GM19452 (cell line): ENCODE results near the gene FRY.
A peak's percentile ranks its signal among the peaks of the same experiment; 100 is the strongest.

ENCODE experiments used
- ATAC-seq: cut with Tn5 transposase; IDR thresholded peaks from one replicate; pipeline ENCODE4 v1.9.1; 2021; ENCODE audit not compliant: unreplicated experiment

Gene FRY

DNA sequence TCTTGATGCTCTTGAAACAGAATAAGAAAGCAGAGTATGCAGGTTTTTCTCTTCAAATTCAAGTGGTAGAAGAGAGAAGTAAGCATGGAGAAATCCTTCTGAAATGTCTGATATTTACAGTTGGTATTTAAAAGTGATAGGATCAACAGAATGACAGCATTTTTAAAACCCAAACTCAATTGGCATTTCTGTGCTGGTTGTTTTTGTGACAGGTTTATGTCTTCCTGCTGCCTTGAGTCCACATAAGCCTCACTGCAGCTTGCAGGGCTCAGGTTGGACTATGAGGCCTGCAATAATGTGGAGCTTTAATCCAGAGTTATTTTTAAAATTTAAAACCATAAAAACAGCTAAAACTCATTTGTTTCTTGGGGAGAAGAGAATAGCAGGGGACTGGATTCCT is 178.5 kb downstream of the FRY start:
- ATAC-seq = no peak

DNA sequence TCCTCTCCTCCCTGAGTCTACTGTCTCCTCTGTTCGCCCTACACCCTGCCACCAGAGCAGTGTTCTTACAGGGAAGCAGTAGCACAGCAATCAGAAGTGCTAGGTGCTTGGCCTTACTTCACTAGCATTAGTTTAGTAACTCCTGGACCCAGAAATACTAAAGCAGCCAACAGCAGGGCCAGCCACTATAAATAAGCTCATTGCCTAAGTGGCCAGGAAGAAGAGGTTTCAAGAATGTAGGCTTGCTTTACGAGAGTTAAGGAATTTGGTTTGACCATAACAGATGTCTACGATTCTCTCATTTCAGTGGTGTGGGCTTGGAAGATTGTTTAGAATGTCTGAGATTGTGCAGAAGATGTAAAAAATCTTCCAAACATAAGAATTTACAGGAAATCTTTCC is 180.2 kb downstream of the FRY start:
- no peak for ATAC-seq

DNA sequence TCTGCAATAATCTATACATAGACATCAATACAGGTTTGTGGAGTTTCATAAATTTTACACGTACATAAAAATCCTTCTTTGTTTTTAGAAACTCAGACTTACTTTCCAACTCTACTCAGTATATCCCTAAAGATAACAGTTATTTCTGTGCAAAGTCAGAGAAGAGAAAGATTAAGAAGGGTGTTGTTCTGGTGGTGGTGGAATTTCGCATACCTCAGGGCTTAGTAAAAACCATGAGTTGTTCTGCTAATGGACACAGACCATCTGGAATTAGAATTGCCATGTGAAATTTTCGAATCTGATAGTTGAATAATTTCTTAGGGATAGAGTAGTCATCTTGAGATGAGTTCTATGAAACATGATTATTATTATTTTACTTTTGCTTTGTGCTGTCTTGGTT is 180.8 kb downstream of the FRY start:
- no peak for ATAC-seq

DNA sequence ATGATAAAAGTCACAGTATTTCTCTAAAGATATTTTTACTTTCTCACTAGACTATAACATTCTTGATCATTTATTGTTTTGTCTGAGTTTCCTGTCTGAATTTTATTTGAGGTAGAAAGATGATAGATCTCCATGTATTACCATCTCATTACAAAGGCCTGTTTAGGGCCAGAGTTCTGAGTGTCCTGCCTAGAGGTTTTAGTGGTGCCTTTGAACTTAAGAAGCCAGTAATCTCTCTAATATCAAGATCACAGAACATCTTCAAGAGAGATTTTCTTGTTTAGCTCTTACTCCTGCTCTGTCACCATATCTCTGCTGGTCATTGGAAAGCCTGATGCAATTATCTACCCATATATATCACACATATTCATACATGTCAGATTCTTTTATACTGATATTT is 182.1 kb downstream of the FRY start:
- ATAC-seq = no peak

DNA sequence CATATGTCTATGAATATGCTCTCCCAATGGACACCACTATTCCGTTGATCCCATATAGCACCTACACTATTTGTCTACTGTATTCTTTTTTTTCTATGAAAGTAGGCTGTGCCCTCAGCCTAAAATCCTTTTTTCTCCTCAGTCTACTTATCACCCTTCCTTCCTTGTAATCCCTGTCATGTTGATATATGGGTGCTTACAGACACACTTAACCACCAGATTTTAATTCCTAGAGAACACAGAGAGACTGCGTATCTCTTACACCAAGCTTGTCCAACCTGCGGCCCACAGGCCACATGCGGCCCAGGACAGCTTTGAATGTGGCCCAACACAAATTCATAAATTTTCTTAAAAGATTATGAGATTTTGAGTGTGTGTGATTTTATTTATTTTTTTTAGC is 182.5 kb downstream of the FRY start:
- ATAC-seq = no peak

DNA sequence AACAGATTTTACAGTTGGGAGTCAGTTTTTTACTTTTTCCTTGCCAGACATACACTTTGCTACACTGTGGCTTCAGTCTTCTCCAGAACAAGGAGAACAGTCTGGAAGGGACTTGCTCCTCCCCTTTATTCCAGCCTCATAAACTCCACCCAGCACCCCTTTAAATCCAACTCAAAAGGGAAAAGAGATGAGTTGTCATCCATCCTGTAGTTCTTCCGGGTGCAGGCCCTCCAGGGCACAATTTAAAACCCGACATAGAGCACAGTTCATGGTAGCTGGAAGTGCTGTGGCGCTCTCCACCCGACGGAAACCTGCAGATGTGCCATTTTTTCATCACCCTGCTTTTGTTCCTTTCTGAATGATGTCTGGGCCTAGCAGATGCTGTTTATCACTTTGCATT is 184.7 kb downstream of the FRY start:
- ATAC-seq = no peak

DNA sequence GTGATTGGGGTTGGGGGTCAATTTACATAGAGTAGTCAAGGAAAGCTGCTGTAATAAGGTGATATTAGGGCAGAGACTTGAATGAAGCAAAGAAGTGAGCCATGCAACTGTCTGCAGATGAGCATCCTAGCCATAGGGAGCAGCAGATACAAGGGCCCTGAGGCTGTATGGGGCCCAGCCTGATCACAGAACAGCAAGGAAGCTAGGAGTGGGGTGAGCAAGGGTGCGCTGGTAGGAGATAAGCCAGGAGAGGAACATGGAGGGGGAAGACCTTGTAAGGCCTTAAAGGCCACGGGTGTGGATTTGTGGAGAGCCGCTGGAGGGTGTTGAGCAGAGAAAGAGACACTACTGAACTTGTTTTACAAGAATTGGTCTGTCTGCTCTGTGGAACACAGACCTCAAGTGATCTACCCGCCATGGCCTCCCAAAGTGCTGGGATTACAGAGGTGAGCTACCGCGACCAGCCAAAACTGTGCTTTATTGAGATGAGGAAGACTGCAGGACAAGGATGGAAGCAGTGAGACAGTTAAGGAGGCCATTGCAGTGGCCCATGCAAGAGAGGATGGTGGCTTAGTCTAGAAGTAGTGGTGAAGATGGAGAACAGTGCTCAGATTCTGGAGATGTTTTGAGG is 190.6 kb downstream of the FRY start:
- no peak for ATAC-seq

DNA sequence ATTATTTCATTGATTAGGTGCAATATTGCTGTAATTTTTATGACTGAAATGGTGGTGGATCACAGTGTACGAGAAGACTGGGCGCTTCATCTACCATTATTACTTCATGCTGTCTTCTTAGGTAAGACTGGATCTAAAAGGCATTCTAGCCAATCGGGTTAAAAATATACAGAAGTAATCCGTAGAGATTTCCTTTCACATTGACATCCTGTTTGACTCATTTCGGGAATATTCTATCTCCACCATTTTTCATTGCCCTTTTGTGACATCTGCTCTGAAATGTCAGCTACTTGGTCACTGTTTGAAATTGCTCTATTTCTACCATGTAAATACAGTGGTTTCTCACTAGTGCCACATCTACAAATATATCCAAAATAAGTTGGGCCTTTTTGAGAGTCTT is 193.3 kb downstream of the FRY start:
- ATAC-seq = no peak

DNA sequence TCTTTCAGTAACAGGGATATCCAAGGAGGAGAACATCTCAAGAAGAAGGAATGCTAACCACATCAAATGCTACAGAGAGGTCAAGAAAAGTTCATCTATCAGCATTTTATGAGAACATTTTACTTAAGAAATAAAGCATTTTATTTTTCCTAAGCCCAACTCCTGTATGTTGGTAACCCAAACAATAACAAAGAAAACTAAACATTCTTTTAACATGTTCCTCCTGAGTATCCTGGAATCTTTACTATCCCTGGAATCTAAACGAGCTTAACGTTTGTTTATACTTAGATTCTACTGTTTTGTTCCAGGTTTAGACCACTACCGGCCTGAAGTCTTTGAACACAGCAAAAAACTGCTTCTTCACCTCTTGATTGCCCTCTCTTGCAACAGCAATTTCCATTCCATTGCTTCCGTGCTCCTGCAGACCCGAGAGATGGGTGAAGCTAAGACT is 193.9 kb downstream of the FRY start:
- ATAC-seq = no peak

DNA sequence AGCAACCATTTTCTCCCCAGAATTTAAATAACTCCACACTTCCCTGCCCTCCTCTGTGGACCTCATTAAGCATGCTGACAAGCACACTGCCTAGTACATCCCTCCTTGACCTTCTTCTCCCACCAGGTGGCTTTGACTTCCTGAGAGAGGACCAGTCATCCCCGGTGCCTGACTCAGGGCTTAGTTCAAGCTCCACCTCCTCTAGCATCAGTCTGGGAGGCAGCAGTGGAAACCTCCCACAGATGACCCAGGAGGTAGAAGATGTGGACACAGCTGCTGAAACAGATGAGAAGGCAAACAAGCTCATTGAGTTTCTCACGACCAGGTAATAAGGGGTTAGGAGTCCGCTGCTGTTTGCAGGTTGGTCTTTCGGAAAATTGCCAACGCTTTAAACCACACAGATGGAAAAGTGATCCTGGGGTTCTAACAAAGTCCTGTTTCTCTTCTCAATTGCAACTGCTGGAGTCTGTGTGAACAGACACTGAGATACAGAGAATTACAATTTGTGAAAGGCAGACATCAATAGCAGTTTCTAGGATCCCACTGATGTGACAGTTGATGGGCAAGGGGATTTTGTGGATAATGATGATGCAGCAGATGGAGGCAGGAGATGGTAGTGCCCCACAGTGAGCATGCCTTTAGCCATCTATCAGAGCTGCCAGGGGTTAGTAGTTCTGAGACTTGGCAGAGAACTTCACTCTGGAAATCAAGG is 196.9 kb downstream of the FRY start:
- ATAC-seq = no peak

DNA sequence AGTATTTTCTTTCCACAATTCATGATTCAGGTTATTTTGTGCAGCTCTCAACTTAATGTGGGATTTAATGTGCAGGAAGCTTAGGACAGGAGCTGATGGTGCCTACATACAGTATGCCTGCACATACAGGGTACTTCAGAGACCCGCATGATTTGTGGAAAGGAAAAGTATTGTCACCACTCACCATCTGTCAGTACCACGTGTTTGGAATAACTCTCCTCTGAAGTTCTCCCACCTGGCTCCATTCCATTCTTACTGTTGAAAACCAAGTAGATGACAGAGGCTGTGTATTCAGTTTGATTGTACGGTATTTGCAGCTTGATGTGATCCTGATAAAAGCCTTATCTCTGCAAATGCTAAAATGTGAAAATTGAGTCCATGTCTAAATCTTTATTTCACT is 197.9 kb downstream of the FRY start:
- ATAC-seq = no peak

DNA sequence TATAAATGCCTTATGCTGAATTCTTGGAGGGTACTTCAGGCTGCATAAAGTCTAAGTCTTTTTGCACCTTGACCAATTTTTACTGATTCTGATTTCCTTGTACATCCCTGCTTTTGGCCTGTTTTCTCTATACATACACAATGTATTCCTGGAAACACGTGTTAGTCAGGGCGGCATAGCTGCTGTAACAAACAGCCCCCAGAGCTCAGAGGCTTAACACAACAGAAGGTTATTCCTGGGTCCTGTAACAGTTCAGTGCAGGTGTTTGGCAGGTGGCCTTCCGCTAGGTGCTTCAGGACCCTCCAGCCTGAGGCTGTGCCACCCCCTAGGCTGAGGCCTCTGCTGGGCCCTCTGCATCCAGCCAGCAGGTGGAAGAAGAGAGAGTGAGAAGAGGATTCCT is 200.7 kb downstream of the FRY start:
- ATAC-seq = no peak

DNA sequence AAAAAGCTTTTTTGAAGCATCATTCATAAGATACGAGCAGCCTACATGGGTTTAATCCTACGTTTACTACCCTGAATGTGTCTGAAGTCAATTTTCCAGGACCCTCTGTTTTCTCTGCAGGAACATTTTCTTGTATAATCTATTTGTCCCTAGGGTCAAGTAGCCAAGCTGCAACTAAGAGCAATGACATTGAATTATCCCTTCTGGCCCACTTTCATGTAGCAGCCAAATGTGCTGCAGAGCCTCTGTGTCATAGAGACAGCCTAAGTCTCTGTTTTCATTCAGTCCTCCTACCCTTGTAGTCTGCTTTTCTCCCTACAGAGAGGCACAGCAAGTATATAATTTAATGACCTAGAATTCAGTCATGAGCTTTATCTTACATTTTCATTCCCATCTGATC is 201.5 kb downstream of the FRY start:
- ATAC-seq = no peak

DNA sequence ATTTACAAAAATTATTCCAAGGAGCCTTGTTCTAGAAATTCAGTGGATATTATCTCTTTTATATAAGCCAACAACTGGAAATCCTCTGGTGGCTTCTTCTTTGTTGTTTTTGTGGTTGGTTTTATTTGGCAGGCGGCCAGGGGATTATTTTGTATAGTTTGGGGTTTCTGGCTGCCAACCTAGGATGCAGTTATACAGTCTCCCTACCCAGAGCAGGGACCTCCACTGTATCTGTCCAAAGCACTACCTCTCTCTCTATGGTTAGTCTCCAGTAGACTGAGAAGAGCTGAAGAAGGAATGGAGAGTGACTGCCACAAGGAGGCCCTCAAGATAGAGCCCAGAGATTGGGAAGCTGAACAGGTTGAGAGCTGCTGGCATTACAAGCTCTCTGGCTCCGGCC is 203.3 kb downstream of the FRY start:
- no peak for ATAC-seq

DNA sequence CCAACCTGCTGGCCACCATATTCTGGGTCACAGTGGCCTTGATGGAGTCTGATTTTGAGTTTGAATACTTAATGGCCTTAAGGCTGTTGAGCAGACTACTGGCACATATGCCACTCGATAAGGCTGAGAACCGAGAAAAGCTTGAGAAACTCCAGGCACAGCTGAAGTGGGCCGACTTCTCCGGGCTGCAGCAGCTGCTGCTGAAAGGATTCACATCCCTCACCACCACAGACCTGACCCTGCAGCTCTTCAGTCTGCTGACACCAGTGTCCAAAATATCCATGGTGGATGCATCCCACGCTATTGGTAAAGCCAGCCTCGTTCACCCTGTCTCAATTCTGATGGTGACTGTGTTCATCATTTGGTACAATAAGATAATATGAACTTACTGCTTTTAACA is 206.1 kb downstream of the FRY start:
- ATAC-seq = no peak

DNA sequence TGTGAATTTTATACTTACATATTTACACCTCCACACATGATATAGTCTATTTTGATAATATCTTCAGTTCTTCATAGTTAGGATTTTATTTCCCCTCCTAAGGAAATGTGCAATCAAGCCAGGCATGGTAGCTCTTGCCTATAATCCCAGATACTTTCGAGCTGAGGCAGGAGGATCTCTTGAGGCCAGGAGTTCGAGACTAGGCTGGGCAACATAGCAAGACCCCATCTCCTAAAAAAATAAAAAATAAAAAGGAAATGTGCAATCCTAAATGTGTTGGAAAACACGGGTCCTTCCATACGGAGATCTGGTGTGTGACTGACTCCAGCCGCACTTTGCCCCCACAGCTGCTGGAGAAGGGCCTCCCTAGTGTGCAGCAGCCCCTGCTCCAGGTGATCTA is 212.1 kb downstream of the FRY start:
- ATAC-seq = no peak

DNA sequence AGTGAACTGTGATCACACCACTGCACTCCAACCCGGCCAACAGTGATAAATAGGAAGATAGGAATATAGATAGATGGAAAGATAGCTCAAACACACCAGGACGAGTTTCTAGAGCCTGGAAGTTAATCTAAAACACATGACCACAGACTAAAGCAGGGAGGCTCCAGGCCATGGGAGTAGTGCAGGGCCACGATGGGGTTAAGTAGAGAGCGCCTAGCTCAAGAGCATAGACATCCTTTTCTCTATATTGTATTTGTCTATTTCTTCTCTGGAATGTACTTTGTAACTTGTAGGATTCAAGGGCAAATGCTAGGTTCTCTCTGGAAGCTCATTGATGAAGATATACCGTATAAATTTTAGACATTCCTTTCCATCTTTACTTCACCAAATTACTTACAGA is 214.0 kb downstream of the FRY start:
- no peak for ATAC-seq

DNA sequence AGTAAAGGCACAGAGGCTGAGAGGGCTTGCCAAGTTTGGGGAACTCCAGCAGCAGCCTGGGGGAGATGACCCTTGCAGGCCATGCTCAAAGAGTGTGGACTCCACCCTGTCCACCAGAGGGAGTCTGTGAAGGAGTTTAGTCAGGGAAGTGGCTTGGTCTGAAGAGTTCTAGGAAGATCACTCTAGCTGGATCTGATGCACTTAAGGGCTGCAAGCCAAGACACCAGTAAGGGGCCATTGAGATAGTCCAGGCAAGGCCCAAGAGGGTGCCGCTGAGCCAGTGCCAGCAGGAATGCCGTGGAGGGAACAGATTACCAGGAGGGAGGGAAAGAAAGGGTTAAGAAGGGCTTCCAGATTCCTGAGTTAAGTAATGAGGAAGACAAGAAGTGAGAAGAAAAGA is 214.9 kb downstream of the FRY start:
- ATAC-seq = peak; percentile 71

DNA sequence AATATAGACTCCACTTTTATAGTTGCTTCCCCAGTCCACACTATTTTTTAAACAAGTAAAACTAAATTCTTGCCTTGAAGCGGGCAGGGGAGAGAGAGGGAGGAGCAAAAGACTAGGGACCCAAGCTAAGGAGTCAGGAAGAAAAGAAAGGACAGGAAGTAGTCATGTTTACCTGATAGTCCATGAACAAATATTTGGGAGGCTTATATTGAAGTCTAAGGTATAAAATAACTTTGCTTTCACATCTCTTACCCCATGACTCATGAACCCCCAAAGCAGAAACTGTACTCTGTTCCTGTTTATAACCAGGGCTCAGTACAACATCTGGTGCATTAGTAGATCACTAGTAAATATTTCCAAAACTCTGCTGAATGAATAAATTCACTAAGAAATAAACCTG is 216.3 kb downstream of the FRY start:
- ATAC-seq = no peak

DNA sequence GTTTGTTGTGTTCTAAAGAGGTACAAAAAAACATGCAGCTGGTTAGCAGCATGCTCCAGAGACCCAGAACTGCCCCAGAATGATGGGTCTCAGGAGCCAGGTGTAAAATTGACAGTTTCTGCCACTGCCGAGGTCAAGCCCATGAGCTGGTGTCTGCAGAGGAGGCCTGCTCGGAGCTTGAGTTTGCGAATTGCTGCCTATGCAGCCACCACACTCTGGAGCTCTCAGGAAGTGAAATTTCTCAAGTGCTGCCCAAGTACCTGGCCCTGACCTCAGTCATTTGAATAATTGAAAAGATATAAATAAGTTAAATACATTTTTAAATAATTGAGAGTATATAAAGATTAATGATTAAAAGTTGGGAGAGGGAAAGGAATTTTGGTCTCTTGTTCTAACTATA is 217.2 kb downstream of the FRY start:
- ATAC-seq = peak; percentile 61

DNA sequence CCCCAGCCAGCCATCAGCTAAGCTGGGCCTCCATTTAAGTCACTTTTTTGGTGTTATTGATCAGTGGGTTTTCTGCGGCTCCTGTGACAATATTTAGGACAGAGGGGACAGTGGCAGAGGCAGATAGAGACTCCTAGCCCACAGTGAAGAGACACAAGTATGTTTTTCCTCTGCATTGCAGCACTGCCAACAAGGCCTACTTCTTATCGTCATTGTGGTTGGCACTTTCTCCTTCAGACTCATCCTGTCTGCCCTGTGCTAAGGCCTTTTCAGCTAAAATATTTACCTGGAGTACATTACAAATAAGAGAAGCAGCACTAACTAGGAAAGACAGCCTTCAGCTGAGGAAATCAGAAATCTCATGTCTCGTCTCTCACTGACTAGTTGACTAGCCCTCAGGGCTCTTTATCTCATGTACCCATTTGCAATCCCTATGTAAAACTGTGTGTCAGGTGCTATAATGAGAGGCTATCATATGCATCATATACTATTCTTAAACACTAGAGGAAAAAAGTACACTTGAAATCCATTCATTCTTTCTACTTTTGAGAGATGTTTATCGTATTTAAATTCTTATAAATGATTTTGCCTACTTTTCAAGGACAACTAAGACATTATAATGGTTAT is 221.4 kb downstream of the FRY start:
- ATAC-seq = no peak

DNA sequence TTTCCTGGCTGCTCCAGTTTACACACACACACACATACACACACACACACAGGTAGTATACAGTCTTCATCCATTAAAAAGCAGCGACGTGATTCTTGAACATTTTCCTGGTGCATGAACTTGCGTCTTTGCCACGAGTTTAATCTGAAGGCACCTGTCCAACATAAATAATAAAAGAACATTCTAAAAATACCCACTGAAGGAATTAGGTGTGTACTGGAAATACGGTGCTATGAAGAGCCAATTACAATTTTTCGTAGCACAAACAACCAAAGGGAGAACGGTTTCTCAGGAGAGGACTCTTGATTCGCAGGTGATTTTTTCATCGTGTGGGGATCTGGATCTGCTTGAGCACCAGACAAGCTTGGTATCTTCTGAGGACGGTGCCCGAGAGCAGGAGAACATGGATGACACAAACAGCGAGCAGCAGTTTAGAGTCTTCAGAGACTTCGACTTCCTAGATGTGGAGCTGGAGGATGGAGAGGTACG is 222.4 kb downstream of the FRY start:
- no peak for ATAC-seq
